AG09309 (cell line): ENCODE measurements around the gene HAGH.

Source experiments
- DNase-seq: peaks from one replicate; pipeline ENCODE4 v3.0.0-alpha.2; 2010; ENCODE audit warnings: low read depth
- H3K4me3 ChIP-seq: 2 replicates; pipeline ENCODE4 v1.5.1; 2011; ENCODE audit warnings: mild to moderate bottlenecking, low read depth, low read length, moderate library complexity; ENCODE audit not compliant: control insufficient read depth
- TF ChIP-seq, protein P1 (sequence below): IDR thresholded peaks from 2 replicates; pipeline ENCODE4 v1.5.1; 2011; ENCODE audit warnings: mild to moderate bottlenecking, low read depth, low read length, inconsistent platforms; ENCODE audit not compliant: insufficient read depth, control insufficient read depth; ENCODE audit errors: missing control alignments

The HAGH gene

DNA sequence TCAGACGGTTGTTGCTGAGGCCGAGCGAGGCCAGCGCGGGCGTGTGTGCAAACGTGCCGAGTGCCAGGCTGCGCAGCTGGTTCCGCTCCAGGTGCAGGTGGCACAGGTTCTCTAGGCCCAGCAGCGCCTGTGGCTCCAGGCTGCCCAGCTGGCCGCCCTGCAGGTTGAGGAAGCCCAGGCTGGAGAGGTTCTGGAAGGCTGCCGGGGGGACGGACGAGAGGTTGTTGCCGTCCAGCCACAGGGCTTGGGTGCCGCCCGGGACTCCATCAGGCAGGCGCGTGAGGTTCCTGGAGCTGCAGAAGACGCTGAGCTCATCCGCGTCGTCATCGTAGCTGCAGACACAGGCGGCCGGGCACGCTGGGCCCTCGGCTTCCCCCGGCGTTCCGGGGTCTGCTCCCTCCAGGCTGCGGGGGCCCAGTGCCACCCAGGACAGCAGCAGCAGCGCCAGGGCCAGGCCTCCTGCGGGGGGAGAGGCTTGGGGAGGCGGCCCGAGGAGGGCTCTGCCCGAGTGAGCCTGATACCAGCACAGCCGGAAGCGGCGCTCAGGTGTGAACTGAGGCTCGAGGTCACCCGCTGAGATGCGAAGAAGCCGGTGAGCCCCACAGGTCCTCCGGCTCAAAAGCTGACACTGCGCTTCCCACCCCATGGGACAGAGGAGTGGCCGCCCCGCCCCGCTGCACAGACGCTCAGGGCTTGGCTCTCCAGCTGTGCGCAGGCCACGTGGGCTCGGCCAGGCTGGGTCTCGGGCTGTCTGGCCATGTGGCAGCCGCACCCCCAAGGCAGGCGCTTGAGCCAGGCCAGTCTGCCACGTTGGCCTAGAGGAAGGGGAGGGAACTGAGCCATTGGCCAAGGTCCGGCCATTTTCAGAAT lies 34.4 kb downstream of the HAGH start:
- TF ChIP-seq, protein P1, sequence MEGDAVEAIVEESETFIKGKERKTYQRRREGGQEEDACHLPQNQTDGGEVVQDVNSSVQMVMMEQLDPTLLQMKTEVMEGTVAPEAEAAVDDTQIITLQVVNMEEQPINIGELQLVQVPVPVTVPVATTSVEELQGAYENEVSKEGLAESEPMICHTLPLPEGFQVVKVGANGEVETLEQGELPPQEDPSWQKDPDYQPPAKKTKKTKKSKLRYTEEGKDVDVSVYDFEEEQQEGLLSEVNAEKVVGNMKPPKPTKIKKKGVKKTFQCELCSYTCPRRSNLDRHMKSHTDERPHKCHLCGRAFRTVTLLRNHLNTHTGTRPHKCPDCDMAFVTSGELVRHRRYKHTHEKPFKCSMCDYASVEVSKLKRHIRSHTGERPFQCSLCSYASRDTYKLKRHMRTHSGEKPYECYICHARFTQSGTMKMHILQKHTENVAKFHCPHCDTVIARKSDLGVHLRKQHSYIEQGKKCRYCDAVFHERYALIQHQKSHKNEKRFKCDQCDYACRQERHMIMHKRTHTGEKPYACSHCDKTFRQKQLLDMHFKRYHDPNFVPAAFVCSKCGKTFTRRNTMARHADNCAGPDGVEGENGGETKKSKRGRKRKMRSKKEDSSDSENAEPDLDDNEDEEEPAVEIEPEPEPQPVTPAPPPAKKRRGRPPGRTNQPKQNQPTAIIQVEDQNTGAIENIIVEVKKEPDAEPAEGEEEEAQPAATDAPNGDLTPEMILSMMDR = no peak
- no peak for DNase-seq
- no peak overlapping the region for H3K4me3 ChIP-seq

DNA sequence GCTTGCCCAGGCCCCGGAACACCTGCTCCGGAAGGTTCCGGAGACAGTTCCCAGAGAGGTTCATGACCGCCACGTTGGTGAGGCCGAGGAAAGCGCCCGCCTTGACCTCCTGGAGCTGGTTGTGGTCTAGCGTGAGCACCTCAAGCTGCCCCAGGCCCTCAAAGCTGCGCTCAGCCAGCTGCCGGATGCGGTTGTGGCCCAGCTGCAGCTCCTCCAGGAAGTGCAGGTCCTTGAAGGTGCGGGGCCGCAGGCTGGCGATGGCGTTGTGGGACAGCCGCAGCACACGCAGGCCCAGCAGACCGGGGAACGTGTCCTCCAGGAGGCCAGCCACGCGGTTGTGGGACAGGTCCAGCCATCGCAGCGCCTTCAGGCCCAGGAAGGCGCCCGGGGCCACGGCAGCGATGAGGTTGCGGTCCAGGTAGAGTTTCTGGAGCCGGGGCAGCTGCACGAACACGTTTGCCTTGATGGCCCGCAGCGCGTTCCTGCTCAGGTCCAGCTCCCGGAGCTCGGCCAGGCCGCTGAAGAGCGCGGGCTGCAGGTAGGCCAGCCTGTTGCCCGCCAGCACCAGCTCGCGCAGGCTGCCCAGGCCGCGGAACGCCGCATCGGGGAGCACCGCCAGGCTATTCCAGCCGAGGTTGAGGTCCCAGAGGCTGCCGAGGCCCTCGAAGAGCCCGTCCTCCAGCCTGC lies 35.2 kb downstream of the HAGH start:
- TF ChIP-seq, protein P1 = no peak
- no peak for DNase-seq
- no peak overlapping the region for H3K4me3 ChIP-seq

DNA sequence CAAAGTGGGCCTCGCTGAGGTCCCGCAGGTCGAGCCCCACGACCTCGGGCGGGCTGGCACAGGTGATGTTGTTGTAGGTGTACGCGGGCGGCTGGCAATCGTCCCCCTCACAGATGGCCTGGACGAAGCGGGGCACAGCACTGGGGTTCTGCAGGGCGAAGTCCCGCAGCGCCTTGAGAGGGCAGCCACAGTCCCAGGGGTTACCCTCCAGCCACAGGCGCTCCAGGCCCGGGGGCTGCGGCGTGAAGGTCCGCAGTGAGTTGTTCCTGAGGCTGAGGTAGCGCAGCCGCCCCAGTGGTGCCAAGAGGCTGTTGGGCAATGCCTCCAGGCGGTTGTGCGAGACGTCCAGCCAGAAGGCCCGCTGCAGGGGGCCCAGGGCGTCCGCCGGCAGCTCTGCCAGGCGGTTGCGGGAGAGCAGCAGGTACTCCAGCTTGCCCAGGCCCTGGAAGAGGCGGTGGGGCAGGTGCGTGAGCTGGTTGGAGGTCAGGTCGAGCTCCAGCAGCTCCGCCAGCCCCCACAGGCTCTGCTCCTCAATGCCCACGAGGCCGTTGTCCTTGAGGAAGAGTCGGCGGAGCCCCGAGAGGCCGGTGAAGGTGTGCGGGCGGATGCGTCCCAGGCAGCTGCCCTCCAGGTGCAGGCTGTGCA lies 35.9 kb downstream of the HAGH start:
- no peak for DNase-seq
- TF ChIP-seq, protein P1 = no peak
- no peak overlapping the region for H3K4me3 ChIP-seq

DNA sequence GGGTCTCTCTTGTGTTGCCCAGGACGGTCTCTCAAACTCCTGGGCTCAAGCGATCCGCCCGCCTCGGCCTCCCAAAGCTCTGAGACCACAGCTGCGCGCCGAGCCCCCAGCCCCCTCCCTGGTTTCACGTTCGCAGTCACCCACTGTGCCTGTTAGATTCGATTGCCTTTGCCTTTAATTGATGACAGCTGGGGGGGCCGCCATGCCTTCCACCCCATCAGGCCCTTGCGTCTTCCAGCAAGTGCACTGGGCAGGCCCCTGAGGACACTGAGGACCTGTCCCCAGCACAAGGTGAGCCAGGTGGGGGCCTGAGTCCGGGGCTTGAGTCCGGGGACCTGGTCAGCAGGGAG lies 36.4 kb downstream of the HAGH start:
- no peak for DNase-seq
- no peak overlapping the region for H3K4me3 ChIP-seq
- TF ChIP-seq, protein P1 = no peak

DNA sequence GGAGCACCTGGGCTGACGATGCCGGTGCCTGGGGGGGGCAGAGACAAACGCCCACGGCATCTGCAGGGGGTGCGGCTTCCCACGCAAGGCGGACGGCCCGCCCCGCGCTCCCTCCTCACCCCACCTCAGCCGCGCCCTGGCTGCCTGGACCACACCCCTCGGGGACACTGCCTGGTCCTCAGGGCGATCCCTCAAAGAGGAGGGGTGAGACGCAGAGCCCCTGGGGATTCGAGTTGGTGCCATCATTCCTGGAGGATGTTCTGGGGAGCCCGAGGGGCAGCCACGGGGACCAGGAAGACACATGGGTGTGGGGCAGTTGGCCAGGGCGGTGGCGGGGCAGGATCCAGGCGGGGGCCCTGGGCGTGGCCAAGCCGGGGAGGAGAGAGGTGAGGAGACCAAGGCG lies 37.0 kb downstream of the HAGH start:
- H3K4me3 ChIP-seq = no peak overlapping the region
- DNase-seq = no peak
- TF ChIP-seq, protein P1 = no peak

DNA sequence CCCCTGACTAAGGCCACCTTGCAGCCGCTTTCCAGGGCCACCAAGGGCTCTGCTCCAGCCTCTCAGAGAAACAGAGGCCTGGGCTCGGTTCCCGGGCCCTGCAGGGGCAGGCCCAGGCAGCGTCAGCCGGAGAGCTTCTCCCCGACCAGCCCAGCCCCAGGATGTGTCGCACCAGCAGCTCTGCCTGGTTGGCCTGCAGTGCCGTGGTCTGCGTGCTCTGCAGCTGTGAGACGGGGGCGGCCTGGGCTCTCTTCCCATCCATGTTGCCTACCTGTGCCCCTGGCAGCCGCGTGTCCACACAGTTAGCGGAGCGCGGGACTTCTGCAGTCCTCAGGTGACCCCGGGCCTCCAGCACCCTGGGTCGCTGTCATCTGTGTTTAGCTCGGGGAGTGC lies 37.9 kb downstream of the HAGH start:
- TF ChIP-seq, protein P1 = no peak
- no peak overlapping the region for H3K4me3 ChIP-seq
- DNase-seq = no peak
